HEK293T (cell line): ENCODE data around the gene RPS19BP1.

Experiments used
- CTCF ChIA-PET: fragments of 350-600 bp; formaldehyde crosslinking; extraction: SDS; loops from one replicate; lab custom pipeline; 2021; ENCODE audit warnings: antibody characterized with exemption, inconsistent platforms; lab: Yijun Ruan, JAX
- POLR2A ChIA-PET: fragments of 350-600 bp; formaldehyde crosslinking; extraction: SDS; loops from one replicate; lab custom pipeline; 2020; ENCODE audit warnings: antibody characterized with exemption, inconsistent platforms; lab: Yijun Ruan, JAX
- DNase-seq: peaks from one replicate; pipeline ENCODE4 v3.0.0; 2012; ENCODE audit warnings: mixed read lengths; ENCODE audit errors: extremely low spot score
- ARNT ChIP-seq: fragments of 450-650 bp; IDR thresholded peaks from 2 replicates; pipeline ENCODE4 v1.6.1; 2017; ENCODE audit warnings: mild to moderate bottlenecking
- BHLHE40 ChIP-seq: fragments of 450-650 bp; IDR thresholded peaks from 2 replicates; pipeline ENCODE4 v1.6.1; 2016; ENCODE audit warnings: mild to moderate bottlenecking, moderate library complexity, borderline replicate concordance
- CTBP1 ChIP-seq: fragments of 450-650 bp; IDR thresholded peaks from 2 replicates; pipeline ENCODE4 v1.6.1; 2016; ENCODE audit warnings: borderline replicate concordance
- ELF4 ChIP-seq: fragments of 450-650 bp; IDR thresholded peaks from 2 replicates; pipeline ENCODE4 v1.6.1; 2017; ENCODE audit warnings: antibody characterized with exemption
- FOXA1 ChIP-seq: fragments of 450-650 bp; IDR thresholded peaks from 2 replicates; pipeline ENCODE4 v1.6.1; 2016; ENCODE audit warnings: mild to moderate bottlenecking
- FOXK2 ChIP-seq: fragments of 450-650 bp; IDR thresholded peaks from 2 replicates; pipeline ENCODE4 v1.6.1; 2016; ENCODE audit warnings: mild to moderate bottlenecking
- FOXM1 ChIP-seq: fragments of 450-650 bp; IDR thresholded peaks from 2 replicates; pipeline ENCODE4 v1.6.1; 2017; ENCODE audit warnings: mild to moderate bottlenecking, borderline replicate concordance
- HDGF ChIP-seq: fragments of 450-650 bp; IDR thresholded peaks from 2 replicates; pipeline ENCODE4 v1.6.1; 2017; ENCODE audit warnings: antibody characterized with exemption, borderline replicate concordance
- L3MBTL2 ChIP-seq: fragments of 450-650 bp; conservative IDR thresholded peaks from 2 replicates; pipeline ENCODE4 v1.6.1; 2016; ENCODE audit warnings: mild to moderate bottlenecking
- LEF1 ChIP-seq: fragments of 450-650 bp; IDR thresholded peaks from 2 replicates; pipeline ENCODE4 v1.6.1; 2017; ENCODE audit warnings: mild to moderate bottlenecking, borderline replicate concordance
- NFRKB ChIP-seq: fragments of 450-650 bp; IDR thresholded peaks from 2 replicates; pipeline ENCODE4 v1.6.1; 2016; ENCODE audit warnings: mild to moderate bottlenecking, moderate library complexity
- PKNOX1 ChIP-seq: fragments of 450-650 bp; IDR thresholded peaks from 2 replicates; pipeline ENCODE4 v1.6.1; 2016
- SP1 ChIP-seq: fragments of 450-650 bp; IDR thresholded peaks from 2 replicates; pipeline ENCODE4 v1.6.1; 2017
- SUZ12 ChIP-seq: fragments of 450-650 bp; IDR thresholded peaks from 2 replicates; pipeline ENCODE4 v1.6.1; 2016; ENCODE audit warnings: mild to moderate bottlenecking
- TARDBP ChIP-seq: fragments of 450-650 bp; IDR thresholded peaks from 2 replicates; pipeline ENCODE4 v1.6.1; 2016
- ZNF384 ChIP-seq: fragments of 450-650 bp; IDR thresholded peaks from 2 replicates; pipeline ENCODE4 v1.6.1; 2016

The RPS19BP1 gene

GRCh38 chr22:39569066-39569465 is 36.5 kb upstream of the RPS19BP1 start:
- no peak for DNase-seq
- POLR2A ChIA-PET, result no interaction called here
- CTCF ChIA-PET, result no interaction called here
- TF ChIP-seq TARDBP, result no peak
- TF ChIP-seq PKNOX1, result no peak
- TF ChIP-seq SUZ12, result no peak

GRCh38 chr22:39568278-39568981 is 35.9 kb upstream of the RPS19BP1 start:
- ChIA-PET CTCF (no interaction called here), POLR2A (no interaction called here)
- no peak for DNase-seq
- no peak for TF ChIP-seq FOXM1

DNA sequence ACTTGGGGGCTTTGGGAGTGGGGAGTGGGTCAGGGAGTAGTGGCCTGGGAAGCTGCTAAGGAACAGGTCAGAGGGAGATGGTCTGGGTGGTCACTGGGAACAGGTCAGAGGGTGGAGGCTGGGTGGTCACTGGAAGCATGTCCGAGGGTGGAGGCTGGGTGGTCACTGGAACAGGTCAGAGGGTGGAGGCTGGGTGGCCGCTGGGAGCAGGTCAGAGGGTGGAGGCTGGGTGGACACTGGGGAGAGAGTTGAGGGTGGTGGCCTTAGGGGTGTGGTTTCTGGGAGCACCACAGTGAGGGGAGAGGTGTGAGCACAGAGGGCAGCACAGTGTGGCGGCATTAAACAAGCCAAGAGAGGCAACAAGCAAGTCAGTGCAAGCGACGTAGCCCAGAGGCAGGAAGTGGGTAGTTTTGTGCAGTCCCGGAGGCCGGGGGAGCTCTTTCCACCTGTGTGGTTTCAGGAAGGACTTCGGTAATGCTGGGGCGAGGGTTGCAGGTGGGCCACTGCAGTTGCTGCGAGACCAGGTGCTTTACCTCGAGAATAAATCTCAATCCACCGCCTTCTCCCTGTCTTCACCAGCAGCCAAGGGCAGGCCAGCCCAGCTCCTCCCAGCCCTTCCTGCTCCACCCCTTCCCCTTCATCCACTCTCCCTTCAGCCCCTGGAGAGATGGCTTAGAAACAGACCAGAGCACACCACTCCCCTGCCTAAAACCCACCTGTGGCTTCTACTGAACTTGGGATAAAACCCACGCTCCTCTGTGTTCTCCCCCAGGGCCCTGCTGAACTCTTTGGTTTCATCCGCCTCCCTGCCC is 34.8 kb upstream of the RPS19BP1 start:
- TF ChIP-seq ARNT, result no peak
- no peak for TF ChIP-seq BHLHE40
- TF ChIP-seq TARDBP, result no peak
- no peak for TF ChIP-seq L3MBTL2
- TF ChIP-seq HDGF, result no peak
- no peak for TF ChIP-seq LEF1
- no peak for TF ChIP-seq SP1
- TF ChIP-seq FOXK2, result no peak
- ChIA-PET POLR2A (no interaction called here), CTCF (no interaction called here)
- DNase-seq, result no peak

- POLR2A ChIA-PET, result no interaction called here
- TF ChIP-seq NFRKB (no peak), PKNOX1 (no peak), TARDBP (0 out of 2 replicates have a peak, but pooled peaks have one; percentile 25)
- no peak for DNase-seq
- CTCF ChIA-PET, result no interaction called here
Observed at GRCh38 chr22:39565414-39565944, 32.9 kb upstream of the RPS19BP1 start.

DNA sequence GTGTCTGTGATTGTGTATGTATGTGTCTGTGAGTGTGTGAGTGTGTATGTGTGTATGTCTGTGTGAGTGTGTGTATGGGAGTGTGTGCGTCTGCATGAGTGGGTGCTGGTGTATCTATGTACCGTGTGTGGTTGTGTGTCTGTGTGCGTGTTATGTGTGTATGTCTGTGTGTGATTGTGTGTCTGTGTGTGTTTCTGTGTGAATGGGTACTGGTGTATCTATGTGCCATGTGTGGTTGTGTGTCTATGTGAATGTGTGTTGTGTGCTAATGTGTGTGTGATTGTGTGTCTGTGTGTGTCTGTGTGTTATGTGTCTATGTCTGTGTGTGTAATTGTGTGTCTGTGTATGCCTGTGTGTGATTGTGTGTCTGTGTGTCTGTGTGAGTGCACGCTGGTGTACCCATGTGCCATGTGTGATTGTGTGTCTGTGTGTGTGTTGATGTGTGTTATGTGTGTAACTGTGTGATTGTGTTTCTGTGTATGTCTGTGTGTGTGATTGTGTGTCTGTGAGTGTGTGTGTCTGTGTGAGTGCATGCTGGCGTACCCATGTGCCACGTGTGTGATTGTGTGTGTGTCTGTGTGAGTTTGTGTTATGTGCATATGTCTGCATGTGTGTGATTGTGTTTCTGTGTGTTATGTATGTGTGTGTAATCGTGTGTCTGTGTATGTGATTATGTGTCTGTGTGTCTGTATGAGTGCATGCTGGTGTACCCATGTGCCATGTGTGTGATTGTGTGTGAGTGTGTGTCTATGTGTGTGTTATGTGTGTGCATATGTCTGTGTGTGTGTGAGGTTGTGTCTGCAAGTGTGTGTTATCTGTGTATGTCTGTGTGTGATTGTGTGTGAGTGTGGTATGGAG is 31.3 kb upstream of the RPS19BP1 start:
- ChIA-PET POLR2A (no interaction called here), CTCF (no interaction called here)
- TF ChIP-seq TARDBP, result peak; percentile 48; the same call in 1 of the 2 replicates
- TF ChIP-seq ARNT, result no peak
- TF ChIP-seq HDGF, result no peak
- 0 out of 2 replicates have a peak, but pooled peaks have one; percentile 13 for TF ChIP-seq CTBP1
- TF ChIP-seq NFRKB, result no peak
- TF ChIP-seq BHLHE40, result no peak
- TF ChIP-seq ELF4, result no peak
- TF ChIP-seq ZNF384, result no peak
- TF ChIP-seq L3MBTL2, result no peak
- TF ChIP-seq FOXK2, result no peak
- TF ChIP-seq SUZ12, result no peak
- no peak for TF ChIP-seq FOXM1
- TF ChIP-seq SP1, result no peak
- TF ChIP-seq FOXA1, result no peak
- no peak for DNase-seq

GRCh38 chr22:39562839-39563489 is 30.4 kb upstream of the RPS19BP1 start:
- ChIA-PET POLR2A (interaction anchor here (0.8 kb wide), 1 partner anchor 481 kb away, joined by 5 read pairs; no protein-coding TSS in a partner anchor), CTCF (no interaction called here)
- no peak for DNase-seq
- no peak for TF ChIP-seq ZNF384
- no peak for TF ChIP-seq FOXA1
- TF ChIP-seq BHLHE40, result no peak
- no peak for TF ChIP-seq SP1
- TF ChIP-seq PKNOX1, result no peak
- TF ChIP-seq HDGF, result no peak
- no peak for TF ChIP-seq FOXM1
